GM19397 (cell line): ENCODE data around the gene TMEM151B.

Source experiments
- ATAC-seq: cut with Tn5 transposase; IDR thresholded peaks from one replicate; pipeline ENCODE4 v1.9.1; 2021; ENCODE audit warnings: mild to moderate bottlenecking, moderate library complexity; ENCODE audit not compliant: unreplicated experiment

Gene TMEM151B

DNA sequence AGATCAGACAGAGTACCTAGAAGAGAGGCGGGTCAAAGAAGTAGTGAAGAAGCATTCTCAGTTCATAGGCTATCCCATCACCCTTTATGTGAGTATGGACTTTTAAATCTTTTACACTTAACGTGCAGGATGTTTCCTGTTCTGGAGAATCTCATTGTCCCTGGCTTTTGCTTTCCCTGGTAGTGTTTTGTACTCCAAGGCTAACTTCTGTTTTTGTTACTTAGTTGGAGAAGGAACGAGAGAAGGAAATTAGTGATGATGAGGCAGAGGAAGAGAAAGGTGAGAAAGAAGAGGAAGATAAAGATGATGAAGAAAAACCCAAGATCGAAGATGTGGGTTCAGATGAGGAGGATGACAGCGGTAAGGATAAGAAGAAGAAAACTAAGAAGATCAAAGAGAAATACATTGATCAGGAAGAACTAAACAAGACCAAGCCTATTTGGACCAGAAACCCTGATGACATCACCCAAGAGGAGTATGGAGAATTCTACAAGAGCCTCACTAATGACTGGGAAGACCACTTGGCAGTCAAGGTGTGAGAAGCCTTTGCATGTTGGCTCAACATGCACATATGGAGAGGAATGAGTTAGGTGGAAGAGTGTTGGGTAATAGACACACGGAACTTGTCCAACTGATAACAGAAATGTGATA is 20.1 kb upstream of the TMEM151B start:
- ATAC-seq = no peak

GRCh38 chr6:44250718-44251123 is 19.5 kb upstream of the TMEM151B start:
- ATAC-seq = no peak

GRCh38 chr6:44251576-44252524 is 18.4 kb upstream of the TMEM151B start:
- ATAC-seq = no peak

- no peak for ATAC-seq
Observed at GRCh38 chr6:44253307-44254101, 16.7 kb upstream of the TMEM151B start.

GRCh38 chr6:44254191-44255104 is 15.8 kb upstream of the TMEM151B start:
- ATAC-seq = no peak

GRCh38 chr6:44255105-44255808 is 15.0 kb upstream of the TMEM151B start:
- no peak for ATAC-seq

GRCh38 chr6:44255871-44256774 is 14.1 kb upstream of the TMEM151B start:
- no peak for ATAC-seq

DNA sequence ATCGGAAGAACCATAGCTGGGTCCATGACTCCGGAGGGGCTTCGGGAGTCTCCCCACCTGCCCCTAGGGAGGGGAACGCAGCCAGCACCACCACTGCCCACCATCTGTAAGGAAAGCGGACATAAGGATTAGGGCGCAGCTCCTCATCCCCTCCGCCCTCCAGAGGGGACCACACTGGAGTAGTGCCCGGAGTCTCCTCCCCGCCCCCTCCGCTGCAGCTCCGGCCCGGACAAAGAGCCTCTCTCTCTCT is 13.6 kb upstream of the TMEM151B start:
- no peak for ATAC-seq

- ATAC-seq = peak; percentile 59
Observed at GRCh38 chr6:44257025-44257752, 13.1 kb upstream of the TMEM151B start, which contains the start of gene SLC35B2. Gene SLC35B2, minus strand, starts transcription at chr6:44257528. Its CDS starts 118 bp downstream, at chr6:44257410.

- peak; percentile 8 for ATAC-seq
Observed at GRCh38 chr6:44257753-44258324, 12.4 kb upstream of the TMEM151B start.

DNA sequence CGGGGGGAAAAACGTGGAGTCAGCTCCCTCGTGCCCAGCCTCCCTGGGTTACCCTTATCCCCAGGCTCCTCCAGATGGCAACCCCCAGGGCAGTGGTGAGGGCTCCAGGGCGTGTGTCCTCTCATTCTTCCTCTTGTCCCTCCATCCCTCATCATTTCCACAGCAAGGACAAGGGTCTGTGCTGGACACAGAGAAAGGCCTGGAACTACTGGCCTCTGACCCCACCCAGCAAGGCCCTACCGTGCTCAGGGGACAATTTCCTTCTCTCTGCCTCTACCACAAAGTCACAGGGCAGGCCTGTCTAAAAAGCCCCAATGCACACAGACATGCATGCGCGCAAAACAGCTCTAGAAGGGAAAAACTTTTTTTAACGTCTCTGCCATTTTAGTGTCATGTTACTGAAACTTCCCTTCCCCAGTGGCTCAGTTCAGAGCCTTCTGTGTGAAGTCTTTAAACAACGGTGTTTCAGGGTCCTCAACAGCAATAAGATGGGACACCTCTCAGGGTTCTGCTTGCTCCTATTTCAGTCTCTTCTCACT is 11.9 kb upstream of the TMEM151B start:
- ATAC-seq = no peak

DNA sequence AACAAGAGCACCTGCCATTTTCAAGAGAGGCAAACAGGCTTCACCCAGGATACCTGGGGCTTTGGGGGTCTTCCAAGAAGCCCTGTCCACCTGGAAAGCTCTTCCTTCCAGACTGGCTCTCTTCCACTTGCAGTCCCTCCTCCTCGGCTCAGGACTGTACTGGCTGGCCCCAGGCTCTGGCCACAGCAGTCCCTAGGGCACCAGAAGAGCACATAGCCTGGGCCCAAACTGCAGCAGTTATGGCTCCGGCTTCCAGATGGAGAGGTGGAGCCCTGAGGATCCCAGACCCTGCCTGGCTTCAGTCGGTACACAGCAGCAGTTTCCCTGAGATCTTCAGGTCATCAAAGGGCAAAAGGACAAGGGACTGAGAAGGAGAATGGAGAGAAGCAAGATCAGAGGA is 11.3 kb upstream of the TMEM151B start:
- ATAC-seq = no peak

DNA sequence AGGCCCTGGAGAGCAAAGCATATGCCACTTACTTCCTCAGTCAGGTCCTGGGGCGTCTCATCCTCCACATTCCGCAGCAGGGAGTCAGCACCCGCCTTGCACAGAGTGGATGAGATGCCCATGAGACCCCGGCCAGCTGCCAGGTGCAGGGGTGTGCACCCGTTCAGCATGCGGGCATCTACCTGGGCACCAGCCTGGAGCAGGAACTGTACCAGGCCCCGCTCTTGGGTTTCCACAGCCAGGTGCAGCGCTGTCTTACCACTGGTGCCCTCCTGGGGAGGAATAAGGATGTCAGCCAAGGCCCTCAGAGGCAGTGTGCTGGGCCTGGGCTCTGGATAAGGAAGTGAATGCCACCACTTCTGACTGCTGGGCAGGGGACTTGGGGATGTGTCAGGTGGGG is 10.2 kb upstream of the TMEM151B start:
- no peak for ATAC-seq

GRCh38 chr6:44260451-44261297 is 9.6 kb upstream of the TMEM151B start:
- no peak for ATAC-seq

DNA sequence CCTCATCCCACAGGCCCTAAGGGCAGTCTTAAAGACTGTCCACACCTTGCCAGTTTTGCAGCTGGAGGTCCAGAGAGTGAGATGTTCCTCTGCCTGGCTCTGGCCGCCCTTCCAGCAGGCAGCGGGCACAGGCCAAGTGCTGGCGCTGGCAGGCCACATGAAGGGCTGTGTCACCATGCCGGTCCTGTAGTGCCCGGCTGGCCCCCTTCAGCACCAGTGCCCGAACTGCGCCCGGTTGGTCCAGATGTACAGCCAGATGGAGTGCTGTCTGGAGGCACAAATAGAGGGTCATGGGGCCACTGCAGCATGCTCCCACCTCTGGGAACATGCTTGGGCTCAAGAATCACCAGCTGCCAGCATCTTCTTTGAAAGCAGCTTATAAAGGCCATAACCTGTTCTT is 8.7 kb upstream of the TMEM151B start:
- ATAC-seq = no peak

GRCh38 chr6:44262467-44263353 is 7.5 kb upstream of the TMEM151B start:
- ATAC-seq = no peak
